GM19438 (cell line): Measurements from ENCODE around the gene TRIM43B.
"Not testable (repeated sequence)": the region's sequence is repeated elsewhere in the genome, so short reads cannot be mapped to it uniquely, and the experiment has no call there.

ENCODE experiments used
- ATAC-seq: cut with Tn5 transposase; IDR thresholded peaks from one replicate; pipeline ENCODE4 v1.9.1; 2021; ENCODE audit warnings: low read depth; ENCODE audit not compliant: unreplicated experiment

Gene TRIM43B

GRCh38 chr2:95434507-95435076 lies 50.0 kb downstream of the TRIM43B start:
- ATAC-seq = not testable (repeated sequence)

GRCh38 chr2:95433973-95434372 lies 50.6 kb downstream of the TRIM43B start:
- not testable (repeated sequence) for ATAC-seq

DNA sequence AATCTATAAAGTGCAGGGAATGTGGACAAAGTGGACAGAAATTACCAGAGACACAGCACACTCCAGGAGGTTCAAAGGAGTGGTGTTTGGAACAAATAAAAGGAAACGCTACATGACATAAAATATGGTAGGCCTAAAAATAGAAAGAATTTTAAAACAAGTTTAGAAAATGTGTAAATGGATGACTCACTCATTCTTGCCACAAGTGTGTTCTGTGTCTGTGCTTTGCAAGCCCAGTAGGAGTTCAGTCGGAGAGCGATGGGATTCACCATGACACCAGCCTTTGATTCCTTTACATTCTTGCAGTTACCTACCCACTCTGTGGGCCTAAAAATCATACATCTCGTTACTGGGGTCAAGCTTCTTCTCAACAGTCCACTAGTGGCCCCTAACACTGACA lies 51.2 kb downstream of the TRIM43B start:
- ATAC-seq = not testable (repeated sequence)

DNA sequence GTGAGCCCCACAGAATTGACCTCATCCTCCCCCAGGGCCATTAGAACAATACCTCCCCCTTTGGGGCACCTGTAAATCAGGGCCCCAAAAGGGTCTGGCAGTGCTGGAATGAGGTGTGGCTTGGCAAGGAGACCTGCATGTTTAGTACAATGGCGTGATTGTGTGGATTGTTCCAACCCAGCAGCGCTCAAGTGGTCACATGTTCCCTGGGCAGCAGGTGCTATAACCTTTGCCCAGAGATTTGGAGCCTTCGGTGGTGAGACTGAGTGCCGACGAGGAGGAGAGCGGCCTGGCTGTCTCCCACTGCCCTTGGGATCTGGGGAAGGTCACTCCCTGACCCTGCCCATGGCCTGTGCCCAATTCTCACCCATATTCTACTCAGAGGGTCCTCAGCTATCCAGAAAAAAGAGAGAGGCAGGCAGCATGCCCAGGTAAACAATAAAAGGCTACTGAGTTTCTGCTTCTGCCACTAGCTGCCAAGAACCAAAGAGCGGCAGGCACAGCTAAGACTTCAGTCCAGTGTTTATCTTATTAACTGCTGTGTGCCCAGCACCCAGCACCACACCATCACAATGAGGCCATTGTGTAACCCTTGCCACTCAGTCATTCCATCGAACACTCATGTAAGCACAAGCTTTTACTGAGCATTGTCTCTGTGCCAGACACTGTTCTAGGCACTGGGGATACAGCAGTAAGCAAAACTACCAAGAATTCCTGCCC lies 54.6 kb downstream of the TRIM43B start:
- not testable (repeated sequence) for ATAC-seq

GRCh38 chr2:95427196-95427867 lies 57.2 kb downstream of the TRIM43B start:
- ATAC-seq = not testable (repeated sequence)
